Measurements from ENCODE around the gene CTDSP1.

DNA sequence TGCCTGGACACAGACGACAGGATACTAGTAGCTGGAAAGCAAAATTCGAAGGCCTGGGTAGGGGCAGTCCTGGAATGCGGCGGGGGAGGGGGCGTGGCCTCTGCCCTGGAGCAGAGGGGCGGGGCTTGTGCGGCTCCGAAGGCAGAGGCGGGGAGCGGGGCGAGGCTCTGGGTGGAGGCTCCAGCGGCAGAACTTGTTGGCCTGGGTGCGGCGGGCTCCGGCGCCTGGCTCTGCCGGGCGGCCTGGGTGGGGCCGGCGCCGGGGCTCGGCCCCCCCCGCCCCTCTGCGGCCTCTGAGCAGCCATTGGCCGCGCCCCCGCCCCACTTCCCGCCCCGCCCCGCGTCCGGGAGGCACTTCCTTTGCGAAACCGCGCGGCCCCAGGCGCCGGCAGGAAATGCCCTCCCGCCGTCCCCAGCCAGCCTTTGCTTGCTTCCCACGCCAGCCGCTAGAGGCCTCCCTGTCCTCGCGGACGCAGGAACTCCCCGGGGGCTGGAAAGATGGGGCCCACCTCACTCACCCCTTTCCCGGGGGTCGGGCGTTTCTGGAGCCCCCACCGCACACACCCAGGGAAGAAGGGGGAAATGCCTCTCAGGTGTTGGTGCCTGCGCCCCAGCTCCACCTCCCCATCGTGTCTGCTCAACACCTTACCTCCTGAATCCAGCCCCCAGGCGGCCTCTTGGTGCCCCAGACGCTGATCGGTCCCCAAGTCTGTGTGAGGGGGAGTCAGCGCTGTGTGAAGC lies 6.7 kb downstream of the CTDSP1 start:
- TF ChIP-seq, protein P1, sequence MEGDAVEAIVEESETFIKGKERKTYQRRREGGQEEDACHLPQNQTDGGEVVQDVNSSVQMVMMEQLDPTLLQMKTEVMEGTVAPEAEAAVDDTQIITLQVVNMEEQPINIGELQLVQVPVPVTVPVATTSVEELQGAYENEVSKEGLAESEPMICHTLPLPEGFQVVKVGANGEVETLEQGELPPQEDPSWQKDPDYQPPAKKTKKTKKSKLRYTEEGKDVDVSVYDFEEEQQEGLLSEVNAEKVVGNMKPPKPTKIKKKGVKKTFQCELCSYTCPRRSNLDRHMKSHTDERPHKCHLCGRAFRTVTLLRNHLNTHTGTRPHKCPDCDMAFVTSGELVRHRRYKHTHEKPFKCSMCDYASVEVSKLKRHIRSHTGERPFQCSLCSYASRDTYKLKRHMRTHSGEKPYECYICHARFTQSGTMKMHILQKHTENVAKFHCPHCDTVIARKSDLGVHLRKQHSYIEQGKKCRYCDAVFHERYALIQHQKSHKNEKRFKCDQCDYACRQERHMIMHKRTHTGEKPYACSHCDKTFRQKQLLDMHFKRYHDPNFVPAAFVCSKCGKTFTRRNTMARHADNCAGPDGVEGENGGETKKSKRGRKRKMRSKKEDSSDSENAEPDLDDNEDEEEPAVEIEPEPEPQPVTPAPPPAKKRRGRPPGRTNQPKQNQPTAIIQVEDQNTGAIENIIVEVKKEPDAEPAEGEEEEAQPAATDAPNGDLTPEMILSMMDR (IDR thresholded peaks at IDR 0.05): peak; percentile 69
- TF ChIP-seq EZH2 (IDR thresholded peaks at IDR 0.05; ENCODE audit: borderline replicate concordance, insufficient read depth, low read depth, low read length, poor library complexity, severe bottlenecking): no peak

Measured in B cell (primary cell).